ENCODE measurements around the gene PLPPR1. TPM values are rescaled to one million over a fixed set of nuclear protein-coding genes. Genes with fewer than 3 reads are reported as not detected.

The PLPPR1 gene
- total and polyA plus RNA-seq, 2 of the 4 experiments (the other 2 are of a cell fraction), result not detected

DNA sequence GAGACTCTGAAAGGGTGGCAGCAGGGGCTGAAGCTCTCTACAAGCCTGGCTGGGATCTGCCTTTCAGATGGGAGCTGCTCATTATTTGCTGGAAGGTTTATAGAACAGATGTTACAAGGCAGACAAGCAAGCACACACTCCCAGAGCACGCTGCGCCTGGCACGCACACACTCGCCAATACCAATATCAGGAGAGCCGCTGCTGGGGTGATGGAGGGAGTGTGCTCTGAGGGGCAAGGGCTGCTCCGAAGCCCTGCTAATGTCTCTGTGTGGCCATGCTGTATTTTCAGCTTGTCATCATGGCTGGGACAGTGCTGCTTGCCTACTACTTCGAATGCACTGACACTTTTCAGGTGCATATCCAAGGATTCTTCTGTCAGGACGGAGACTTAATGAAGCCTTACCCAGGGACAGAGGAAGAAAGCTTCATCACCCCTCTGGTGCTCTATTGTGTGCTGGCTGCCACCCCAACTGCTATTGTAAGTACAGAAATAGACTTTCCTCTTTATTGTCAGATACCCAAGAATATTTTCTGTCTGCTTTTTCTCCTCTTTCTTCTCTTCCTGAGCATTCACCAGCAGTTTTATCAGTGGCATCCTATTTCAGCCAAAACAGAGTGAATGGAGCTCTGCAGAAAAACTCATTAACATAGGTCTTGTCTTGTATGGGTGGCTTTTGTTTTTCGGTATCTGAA is 241.2 kb downstream of the PLPPR1 start:
- Histone ChIP-seq H3K4ac (ENCODE audit: low read depth, low read length) (no peak overlapping the region), H2AK9ac (replicated peaks; ENCODE audit: low read depth, low read length, poor library complexity) (no peak overlapping the region), H3K36me3 (ENCODE audit: control insufficient read depth, insufficient read depth, low read length) (no peaks in the 10 kb centered on the region), H3K4me1 (ENCODE audit: control insufficient read depth, insufficient read depth, low read length) (no peaks in the 10 kb centered on the region), H2AK5ac (ENCODE audit: low read depth, low read length) (no peak overlapping the region), H2BK15ac (ENCODE audit: low read depth, low read length) (no peak overlapping the region), H3K9ac (ENCODE audit: low read depth, low read length) (no peak overlapping the region), H2BK20ac (ENCODE audit: low read depth, low read length) (no peak overlapping the region), H3K18ac (ENCODE audit: low read depth, low read length) (no peak overlapping the region), H3K14ac (replicated peaks; ENCODE audit: low read depth, low read length) (no peak overlapping the region), H4K91ac (ENCODE audit: insufficient read depth, low read depth, low read length) (no peak overlapping the region), H3K4me3 (ENCODE audit: insufficient read depth, low read depth, low read length) (no peak overlapping the region), H3K4me2 (ENCODE audit: low read depth, low read length) (no peak overlapping the region), H3K27ac (ENCODE audit: insufficient read depth, low read length) (no peak overlapping the region), H2AFZ (replicated peaks; ENCODE audit: low read length, poor library complexity) (peak overlapping the region; percentile 32), H4K8ac (ENCODE audit: low read depth in 2 of 2, low read length in 2 of 2) (no peak overlapping the region), H4K20me1 (ENCODE audit: insufficient read depth, low read length) (no peaks in the 10 kb centered on the region), H4K5ac (ENCODE audit: low read depth, low read length) (no peak overlapping the region), H2BK5ac (ENCODE audit: low read depth, low read length, poor library complexity, severe bottlenecking) (no peak overlapping the region), H3K79me1 (ENCODE audit: low read depth in 1 of 2, low read length in 2 of 2) (no peaks in the 10 kb centered on the region), H3K9me3 (ENCODE audit: control insufficient read depth, insufficient read depth, low read length) (no peaks in the 10 kb centered on the region), H3K27me3 (ENCODE audit: control insufficient read depth, insufficient read depth, low read length) (no peaks in the 10 kb centered on the region), H3K23ac (ENCODE audit: low read depth, low read length) (no peak overlapping the region), H3K9me1 (ENCODE audit: insufficient read depth, low read length) (no peaks in the 10 kb centered on the region), H3K56ac (ENCODE audit: extremely low read depth, insufficient read depth, low read length) (no peak overlapping the region), H2BK120ac (ENCODE audit: low read depth, low read length) (no peak overlapping the region)
- ChIA-PET CTCF (no interaction called here), POLR2A (ENCODE audit: unreplicated experiment) (no interaction called here)
- in situ Hi-C loops (cut with MboI; ENCODE audit: low sequenced_read_pairs) (no loop called here), dilution Hi-C loops (cut with HindIII; ENCODE audit: low sequenced_read_pairs, unreplicated experiment) (no loop called here), intact Hi-C loops (cut with micrococcal nuclease) (no loop called here)
- ATAC-seq (ENCODE audit: low read depth) (no peak), DNase-seq (no peak)
- WGBS, 2 experiments (ENCODE audit: extremely low coverage in 2 of 2, insufficient read length in 1 of 2), result no CpG with 5 or more reads among the region's 9 CpGs
- TF ChIP-seq ELK1 (IDR thresholded peaks at IDR 0.05; ENCODE audit: borderline replicate concordance, low read depth, low read length) (no peak), RCOR1 (IDR thresholded peaks at IDR 0.05; ENCODE audit: insufficient replicate concordance, low read length) (no peak), BHLHE40 (IDR thresholded peaks at IDR 0.05; ENCODE audit: low read depth, low read length) (no peak), CHD1 (IDR thresholded peaks at IDR 0.05; ENCODE audit: low read depth, low read length) (no peak), SMC3 (IDR thresholded peaks at IDR 0.05; ENCODE audit: low read depth, low read length) (no peak), RFX5 (IDR thresholded peaks at IDR 0.05; ENCODE audit: low read depth, low read length) (no peak)
- no TSS peak for BruUV-seq (replicated peaks)
